ENCODE data around the gene PMEPA1. TPM values are rescaled to one million over a fixed set of nuclear protein-coding genes. Genes with fewer than 3 reads are reported as not detected.
A peak's percentile ranks its signal among the peaks of the same experiment; 100 is the strongest.

PMEPA1 gene
- 2.7 TPM for total RNA-seq

GRCh38 chr20:57709823-57710799, at the start of gene PMEPA1:
Gene PMEPA1, minus strand, starts transcription at chr20:57710015. Its CDS starts 433 bp downstream, at chr20:57709582.
- ATAC-seq: peak; percentile 84

GRCh38 chr20:57757767-57758166, 48.0 kb upstream of the PMEPA1 start:
- ATAC-seq: no peak

GRCh38 chr20:57756921-57757320, 47.1 kb upstream of the PMEPA1 start:
- ATAC-seq: no peak

- no peak for ATAC-seq
Measured at GRCh38 chr20:57756213-57756612, 46.4 kb upstream of the PMEPA1 start.

- no peak for ATAC-seq
Measured at GRCh38 chr20:57755609-57756008, 45.8 kb upstream of the PMEPA1 start.

- ATAC-seq: no peak
Measured at GRCh38 chr20:57754190-57754589, 44.4 kb upstream of the PMEPA1 start.

GRCh38 chr20:57753332-57754164, 43.7 kb upstream of the PMEPA1 start:
- no peak for ATAC-seq

GRCh38 chr20:57751411-57751810, 41.6 kb upstream of the PMEPA1 start:
- no peak for ATAC-seq

- ATAC-seq: no peak
Measured at GRCh38 chr20:57749869-57750268, 40.1 kb upstream of the PMEPA1 start.

- ATAC-seq: peak; percentile 22
Measured at GRCh38 chr20:57749131-57749690, 39.4 kb upstream of the PMEPA1 start.

GRCh38 chr20:57748601-57749130, 38.9 kb upstream of the PMEPA1 start:
- ATAC-seq: peak; percentile 81

GRCh38 chr20:57747861-57748481, 38.2 kb upstream of the PMEPA1 start:
- ATAC-seq: no peak

- no peak for ATAC-seq
Measured at GRCh38 chr20:57746832-57747404, 37.1 kb upstream of the PMEPA1 start.

GRCh38 chr20:57746201-57746600, 36.4 kb upstream of the PMEPA1 start:
- ATAC-seq: no peak

- no peak for ATAC-seq
Measured at GRCh38 chr20:57744206-57744605, 34.4 kb upstream of the PMEPA1 start.

- no peak for ATAC-seq
Measured at GRCh38 chr20:57743450-57744095, 33.8 kb upstream of the PMEPA1 start.

- no peak for ATAC-seq
Measured at GRCh38 chr20:57742507-57743181, 32.8 kb upstream of the PMEPA1 start.

- no peak for ATAC-seq
Measured at GRCh38 chr20:57738484-57738883, 28.7 kb upstream of the PMEPA1 start.

- ATAC-seq: no peak
Measured at GRCh38 chr20:57738053-57738452, 28.2 kb upstream of the PMEPA1 start.

- ATAC-seq: no peak
Measured at GRCh38 chr20:57737349-57737748, 27.5 kb upstream of the PMEPA1 start.

Data from esophagus mucosa (tissue), 1 donor.